GM13976 (cell line): ENCODE measurements around the gene HPSE2.
"Not testable (repeated sequence)": the region's sequence is repeated elsewhere in the genome, so short reads cannot be mapped to it uniquely, and the experiment has no call there.

Experiments
- DNase-seq: peaks from one replicate; pipeline ENCODE4 v3.0.0; 2012; ENCODE audit warnings: low spot score
- CTCF ChIP-seq: IDR thresholded peaks from 2 replicates; pipeline ENCODE4 v1.5.1; 2012; ENCODE audit warnings: borderline replicate concordance, mild to moderate bottlenecking; ENCODE audit not compliant: insufficient read depth; ENCODE audit errors: extremely low read depth, missing control alignments, control extremely low read depth
- in situ Hi-C: fragments of 300-500 bp; cut with MboI; formaldehyde crosslinking; loops from one replicate; pipeline ENCODE4 v1.12.0; 2022; ENCODE audit warnings: low sequenced_read_pairs, mixed read lengths, inconsistent platforms; ENCODE audit not compliant: unreplicated experiment

The HPSE2 gene

GRCh38 chr10:99170116-99170675 is 65.5 kb downstream of the HPSE2 start:
- DNase-seq = no peak
- in situ Hi-C loops = no loop called here
- TF ChIP-seq CTCF = no peak

DNA sequence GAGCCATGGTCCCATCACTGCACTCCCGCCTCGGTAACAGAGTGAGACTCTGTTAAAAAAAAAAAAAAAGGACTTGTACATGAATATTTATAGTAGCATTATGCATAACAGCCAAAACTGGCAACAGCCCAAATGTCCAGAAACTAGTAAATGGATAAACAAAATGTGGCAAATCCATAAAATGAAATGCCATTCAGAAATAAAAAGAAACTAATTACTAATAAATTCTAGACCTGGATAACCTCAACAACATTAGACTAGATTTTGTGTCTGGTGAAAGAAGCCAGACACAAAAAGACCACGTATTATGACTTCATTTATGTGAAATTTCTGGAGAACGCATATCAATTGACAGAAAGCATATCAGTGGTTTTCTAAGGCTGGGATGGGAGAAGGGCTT is 74.5 kb downstream of the HPSE2 start:
- no peak for TF ChIP-seq CTCF
- in situ Hi-C loops = no loop called here
- no peak for DNase-seq

- no peak for DNase-seq
- TF ChIP-seq CTCF = no peak
- in situ Hi-C loops = no loop called here
These were observed 92.0 kb downstream of the HPSE2 start for GRCh38 chr10:99143651-99144050.

DNA sequence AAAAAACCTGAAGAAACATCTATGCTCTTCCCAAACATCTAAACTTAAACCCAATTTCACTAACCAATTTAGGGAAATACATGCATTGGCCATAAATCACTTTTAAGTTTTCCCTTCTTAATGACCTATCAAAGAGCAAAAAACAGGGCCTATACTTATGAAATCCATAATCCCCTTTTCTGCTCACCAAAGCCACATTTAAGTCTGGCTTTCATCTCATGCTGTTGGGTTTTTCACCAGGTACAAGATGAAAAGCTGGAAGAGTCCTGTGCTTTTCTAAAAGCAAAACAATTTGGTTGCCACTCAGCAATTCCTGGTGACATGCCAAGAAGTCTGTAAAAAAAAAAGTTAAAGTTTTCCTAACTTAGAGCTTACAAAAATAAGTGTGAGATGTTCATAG is 92.6 kb downstream of the HPSE2 start:
- no peak for DNase-seq
- no peak for TF ChIP-seq CTCF
- in situ Hi-C loops = no loop called here

DNA sequence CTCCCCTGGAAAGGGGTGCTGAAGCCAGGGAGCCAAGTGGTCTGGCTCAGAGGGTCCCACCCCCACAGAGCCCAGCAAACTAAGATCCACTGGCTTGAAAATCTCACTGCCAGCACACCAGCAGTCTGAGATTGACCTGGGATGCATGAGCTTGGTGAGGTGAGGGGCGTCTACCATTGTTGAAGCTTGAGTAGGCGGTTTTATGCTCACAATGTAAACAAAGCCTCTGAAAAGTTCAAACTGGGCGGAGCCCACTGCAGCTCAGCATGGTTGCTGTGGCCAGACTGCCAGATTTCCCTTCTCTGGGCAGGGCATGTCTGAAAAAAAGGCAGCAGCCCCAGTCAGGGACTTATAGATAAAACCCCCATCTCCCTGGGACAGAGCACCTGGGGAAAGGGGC is 102.8 kb downstream of the HPSE2 start:
- in situ Hi-C loops = not testable (repeated sequence)

DNA sequence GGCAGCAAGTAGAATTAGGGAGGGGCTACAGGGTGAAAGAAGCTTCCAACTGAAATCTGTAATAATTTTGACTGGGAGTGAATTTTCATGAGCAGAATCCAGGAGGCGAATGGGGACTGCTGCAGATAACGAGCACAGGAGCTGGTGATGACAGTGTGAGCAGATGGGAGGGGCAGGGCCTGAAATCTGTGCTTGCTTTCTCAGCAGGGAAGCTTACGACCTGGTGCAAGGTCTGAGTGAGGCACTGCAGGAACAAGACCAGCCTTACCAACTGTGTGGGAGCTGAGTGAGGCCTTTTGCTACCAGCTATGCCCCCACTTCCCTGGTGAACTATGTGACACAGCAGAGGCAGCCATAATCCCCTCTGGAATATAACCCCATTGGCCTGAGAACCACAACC is 109.8 kb downstream of the HPSE2 start:
- TF ChIP-seq CTCF = no peak
- in situ Hi-C loops = no loop called here
- no peak for DNase-seq

More for the DNA sequence above, 102.8 kb downstream of the HPSE2 start:
- not testable (repeated sequence) for DNase-seq

DNA sequence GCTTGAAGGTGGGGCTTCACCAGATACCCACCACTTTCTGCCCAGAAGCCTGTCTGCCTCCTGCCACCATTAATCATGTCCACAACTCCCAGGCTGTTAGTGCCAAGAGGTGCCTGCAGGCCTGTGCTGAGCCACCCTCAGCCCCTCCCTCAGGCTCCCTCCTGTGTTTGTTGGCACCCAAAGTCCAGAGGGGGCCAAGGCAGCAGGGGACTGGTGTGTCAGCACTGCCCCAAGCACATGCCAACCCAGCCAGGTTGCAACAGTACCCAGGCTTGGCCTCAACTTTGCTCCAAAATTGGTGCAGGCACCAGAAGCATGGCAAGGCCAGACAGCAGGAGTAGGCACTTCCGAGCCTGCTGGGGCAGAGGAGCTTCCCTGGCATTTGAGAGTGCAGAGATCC is 111.3 kb downstream of the HPSE2 start:
- no peak for TF ChIP-seq CTCF
- DNase-seq = no peak
- in situ Hi-C loops = no loop called here

DNA sequence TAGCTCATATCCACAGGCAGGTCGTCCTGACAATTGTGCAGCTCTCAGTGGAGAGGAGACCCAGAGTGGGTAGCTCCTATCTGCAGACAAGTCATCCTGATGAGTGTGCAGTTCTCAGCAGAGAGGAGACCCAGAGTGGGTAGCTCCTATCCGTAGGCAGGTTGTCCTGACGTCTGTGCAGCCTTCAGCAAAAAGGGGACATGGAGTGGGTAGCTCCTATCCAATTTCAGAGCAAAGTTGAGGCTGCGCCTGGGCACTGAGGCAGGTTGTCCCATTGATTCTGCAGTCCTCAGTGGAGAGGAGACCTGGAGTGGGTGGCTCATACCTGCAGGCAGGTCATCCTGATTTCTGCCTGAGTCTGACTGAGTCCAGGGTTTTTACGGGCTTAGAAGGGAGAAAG is 111.8 kb downstream of the HPSE2 start:
- in situ Hi-C loops = no loop called here
- no peak for DNase-seq
- no peak for TF ChIP-seq CTCF
